HG03575 (cell line): ENCODE measurements around the gene DEAF1.
"Not testable (repeated sequence)": the region's sequence is repeated elsewhere in the genome, so short reads cannot be mapped to it uniquely, and the experiment has no call there.

Source experiments
- ATAC-seq: cut with Tn5 transposase; IDR thresholded peaks from one replicate; pipeline ENCODE4 v1.9.1; 2021; ENCODE audit not compliant: unreplicated experiment, insufficient number of reproducible peaks, low FRiP score; ENCODE audit errors: extremely low read depth

DEAF1 gene

GRCh38 chr11:690244-690643, 4.8 kb downstream of the DEAF1 start:
- ATAC-seq: not testable (repeated sequence)

- ATAC-seq: no peak
Measured at GRCh38 chr11:689625-690024, 5.4 kb downstream of the DEAF1 start.

- ATAC-seq: no peak
Measured at GRCh38 chr11:688681-689080, 6.3 kb downstream of the DEAF1 start.

- ATAC-seq: no peak
Measured at GRCh38 chr11:687751-688150, 7.3 kb downstream of the DEAF1 start.

GRCh38 chr11:686451-687243, 8.4 kb downstream of the DEAF1 start:
- no peak for ATAC-seq

GRCh38 chr11:680970-681369, 14.1 kb downstream of the DEAF1 start:
- no peak for ATAC-seq

- ATAC-seq: no peak
Measured at GRCh38 chr11:680476-680875, 14.5 kb downstream of the DEAF1 start.

- no peak for ATAC-seq
Measured at GRCh38 chr11:679271-680207, 15.5 kb downstream of the DEAF1 start.

- ATAC-seq: no peak
Measured at GRCh38 chr11:678297-678696, 16.7 kb downstream of the DEAF1 start.

- no peak for ATAC-seq
Measured at GRCh38 chr11:674406-674805, 20.6 kb downstream of the DEAF1 start.

GRCh38 chr11:673866-674265, 21.2 kb downstream of the DEAF1 start:
- no peak for ATAC-seq

- ATAC-seq: no peak
Measured at GRCh38 chr11:665704-666281, 29.2 kb downstream of the DEAF1 start.

GRCh38 chr11:665062-665703, 29.8 kb downstream of the DEAF1 start:
- ATAC-seq: no peak

GRCh38 chr11:662689-663274, 32.2 kb downstream of the DEAF1 start:
- ATAC-seq: no peak

- no peak for ATAC-seq
Measured at GRCh38 chr11:660681-661444, 34.2 kb downstream of the DEAF1 start.

- no peak for ATAC-seq
Measured at GRCh38 chr11:660281-660680, 34.7 kb downstream of the DEAF1 start.

GRCh38 chr11:659532-660085, 35.4 kb downstream of the DEAF1 start:
- no peak for ATAC-seq

- ATAC-seq: no peak
Measured at GRCh38 chr11:657691-658126, 37.3 kb downstream of the DEAF1 start.
